Stimulated activated CD4-positive, alpha-beta T cell treated with anti-CD3 and anti-CD28 coated beads, Interleukin-4, amount 100 ng/mL, for 1 hour (primary cell): Measurements from ENCODE around the gene BHLHA15.

Source experiments
- DNase-seq: peaks from one replicate; pipeline ENCODE4 v3.0.0-alpha.2; 2020

BHLHA15 gene

GRCh38 chr7:98189559-98189958 is 21.7 kb upstream of the BHLHA15 start:
- no peak for DNase-seq

DNA sequence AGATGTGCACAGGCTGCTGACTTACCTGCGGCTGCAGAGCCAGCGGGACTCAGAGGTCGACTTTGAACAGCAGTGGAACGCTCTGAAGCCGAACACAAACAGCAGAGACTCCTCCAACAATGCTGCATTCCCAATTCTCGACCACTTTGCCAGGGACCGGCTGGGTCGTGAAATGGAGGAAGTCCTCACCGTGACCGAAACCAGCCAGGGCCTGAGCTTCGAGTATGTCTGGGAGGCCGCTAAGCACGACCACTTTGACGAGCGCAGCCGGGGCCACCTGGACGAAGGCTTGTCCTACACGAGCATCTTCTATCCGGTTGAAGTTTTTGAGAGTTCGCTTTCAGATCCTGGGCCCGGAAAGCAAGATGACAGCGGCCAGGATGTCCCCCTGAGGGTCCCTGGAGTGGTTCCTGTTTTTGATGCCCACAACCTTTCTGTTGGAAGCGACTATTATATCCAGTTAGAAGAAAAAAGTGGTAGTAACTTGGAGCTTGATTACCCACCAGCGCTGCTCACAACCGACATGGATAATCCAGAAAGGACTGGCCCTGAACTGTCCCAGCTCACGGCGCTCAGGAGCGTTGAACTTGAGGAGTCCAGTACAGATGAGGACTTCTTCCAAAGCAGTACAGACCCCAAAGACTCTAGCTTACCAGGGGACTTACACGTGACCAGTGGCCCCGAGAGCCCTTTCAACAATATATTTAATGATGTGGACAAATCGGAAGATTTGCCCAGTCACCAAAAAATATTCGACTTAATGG is 19.4 kb upstream of the BHLHA15 start:
- DNase-seq = no peak

GRCh38 chr7:98192781-98193457 is 18.3 kb upstream of the BHLHA15 start:
- no peak for DNase-seq

- no peak for DNase-seq
Measured at GRCh38 chr7:98193474-98194180, 17.6 kb upstream of the BHLHA15 start.

DNA sequence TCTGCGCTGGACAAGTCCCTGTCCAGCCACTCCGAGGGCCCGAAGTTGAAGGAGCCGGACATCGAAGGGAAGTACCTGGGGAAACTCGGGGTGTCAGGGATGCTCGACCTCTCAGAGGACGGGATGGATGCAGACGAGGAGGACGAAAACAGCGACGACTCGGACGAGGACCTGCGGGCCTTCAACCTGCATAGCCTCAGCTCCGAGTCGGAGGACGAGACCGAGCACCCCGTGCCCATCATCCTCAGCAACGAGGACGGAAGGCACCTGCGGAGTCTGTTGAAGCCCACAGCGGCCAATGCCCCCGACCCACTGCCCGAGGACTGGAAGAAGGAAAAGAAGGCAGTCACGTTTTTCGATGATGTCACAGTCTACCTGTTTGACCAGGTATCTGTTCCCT is 17.1 kb upstream of the BHLHA15 start:
- no peak for DNase-seq

- DNase-seq = no peak
Measured at GRCh38 chr7:98194672-98195457, 16.4 kb upstream of the BHLHA15 start.

DNA sequence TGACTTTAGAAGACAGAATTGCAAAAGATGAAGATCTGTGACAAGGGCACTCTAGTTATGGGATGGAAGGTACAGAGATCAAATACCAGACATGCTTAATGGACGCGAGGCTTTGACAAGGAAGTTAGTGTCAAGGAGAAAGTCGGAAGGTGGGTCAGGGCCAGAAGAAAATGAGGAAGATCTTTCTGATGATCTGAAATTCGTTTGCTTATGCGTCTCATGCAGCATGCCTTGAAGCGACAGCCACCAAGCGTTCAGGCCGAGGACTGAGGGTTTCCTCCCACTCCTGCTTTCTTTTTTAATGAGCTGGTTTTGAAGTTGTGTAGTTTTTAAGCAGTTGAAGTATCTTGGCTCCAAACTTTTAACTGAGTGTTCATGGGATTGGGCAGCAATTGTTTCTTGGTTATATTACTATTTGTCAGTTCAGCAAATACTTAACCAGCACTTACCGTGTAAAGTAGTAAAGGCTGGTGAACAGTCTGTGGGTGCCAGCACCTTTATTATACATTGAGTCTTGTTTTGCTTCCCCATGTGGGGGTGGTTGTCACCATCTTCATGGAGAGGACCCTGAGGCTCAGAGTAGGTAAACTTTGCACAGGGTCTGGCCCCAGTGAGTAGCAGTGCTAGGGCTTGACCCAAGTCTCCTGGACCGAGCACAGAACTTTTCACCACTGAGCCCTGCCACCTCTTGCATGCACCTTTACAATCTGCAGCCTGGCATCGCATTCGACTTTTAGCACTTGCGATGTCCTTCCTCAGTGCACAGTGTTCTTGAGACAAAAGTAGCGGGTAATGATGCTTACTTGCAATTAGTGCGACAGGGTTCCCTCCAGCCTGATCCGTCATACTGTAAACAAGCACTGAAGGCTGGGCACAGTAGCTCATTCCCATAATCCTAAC is 14.3 kb upstream of the BHLHA15 start:
- DNase-seq = no peak

- no peak for DNase-seq
Measured at GRCh38 chr7:98199131-98199530, 12.1 kb upstream of the BHLHA15 start.

DNA sequence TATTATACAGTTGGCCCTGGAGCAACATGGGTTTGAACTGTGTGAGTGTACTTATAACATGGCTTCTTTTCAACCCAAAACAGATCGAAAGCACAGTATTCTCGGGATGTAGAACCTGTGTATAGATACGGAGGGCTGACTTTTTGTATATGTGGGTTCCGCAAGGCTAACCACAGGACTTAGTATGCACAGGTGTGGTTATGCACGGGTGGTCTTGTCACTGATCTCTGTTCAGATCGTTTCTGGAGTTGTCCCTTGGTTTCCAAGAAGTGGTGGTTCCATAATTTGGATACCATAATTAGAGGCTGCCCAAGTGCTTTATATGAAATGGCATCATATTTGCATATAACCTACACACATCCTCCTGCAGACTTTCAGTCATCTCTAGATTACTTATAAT is 10.9 kb upstream of the BHLHA15 start:
- DNase-seq = no peak

- DNase-seq = peak; percentile 53
Measured at GRCh38 chr7:98202367-98203195, 8.7 kb upstream of the BHLHA15 start.

GRCh38 chr7:98203261-98203963 is 7.8 kb upstream of the BHLHA15 start:
- no peak for DNase-seq

- no peak for DNase-seq
Measured at GRCh38 chr7:98203964-98204605, 7.2 kb upstream of the BHLHA15 start.

- no peak for DNase-seq
Measured at GRCh38 chr7:98204670-98205069, 6.6 kb upstream of the BHLHA15 start.

DNA sequence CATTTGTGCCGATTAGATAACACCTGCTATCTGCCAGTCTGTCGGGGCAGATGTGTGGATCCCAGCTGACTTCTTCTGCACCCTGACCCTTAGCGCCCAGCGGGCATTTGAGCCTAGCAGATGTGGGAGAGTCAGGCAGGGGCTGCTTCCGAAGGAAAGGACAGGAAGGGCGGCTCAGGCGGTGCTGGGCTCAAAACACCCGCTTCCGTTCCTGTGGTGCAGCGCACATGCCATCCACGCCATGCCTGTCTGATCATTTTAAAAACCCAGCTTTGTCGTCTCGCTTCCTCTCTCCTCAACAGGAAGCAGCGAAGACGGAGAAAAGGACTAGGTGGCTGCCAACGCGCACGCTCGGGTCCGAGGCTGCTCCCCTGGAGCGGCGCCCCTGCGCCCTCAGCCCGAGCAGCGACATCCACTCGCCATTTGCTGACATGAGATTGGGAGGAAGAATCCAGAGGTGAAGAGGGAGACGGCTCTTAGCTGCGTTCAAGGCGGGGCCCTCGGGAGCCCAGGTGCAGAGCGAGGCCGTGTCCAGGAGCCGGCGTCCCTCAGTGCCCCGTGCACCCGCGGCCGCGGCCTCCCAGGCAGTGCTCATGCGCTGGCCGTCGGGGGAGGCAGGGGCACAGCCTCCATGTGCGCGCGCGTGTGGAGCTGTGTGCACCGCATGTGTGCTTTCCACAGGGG is 5.9 kb upstream of the BHLHA15 start:
- no peak for DNase-seq

- DNase-seq = no peak
Measured at GRCh38 chr7:98206451-98207330, 4.5 kb upstream of the BHLHA15 start.

- no peak for DNase-seq
Measured at GRCh38 chr7:98209166-98209920, 1.9 kb upstream of the BHLHA15 start.

DNA sequence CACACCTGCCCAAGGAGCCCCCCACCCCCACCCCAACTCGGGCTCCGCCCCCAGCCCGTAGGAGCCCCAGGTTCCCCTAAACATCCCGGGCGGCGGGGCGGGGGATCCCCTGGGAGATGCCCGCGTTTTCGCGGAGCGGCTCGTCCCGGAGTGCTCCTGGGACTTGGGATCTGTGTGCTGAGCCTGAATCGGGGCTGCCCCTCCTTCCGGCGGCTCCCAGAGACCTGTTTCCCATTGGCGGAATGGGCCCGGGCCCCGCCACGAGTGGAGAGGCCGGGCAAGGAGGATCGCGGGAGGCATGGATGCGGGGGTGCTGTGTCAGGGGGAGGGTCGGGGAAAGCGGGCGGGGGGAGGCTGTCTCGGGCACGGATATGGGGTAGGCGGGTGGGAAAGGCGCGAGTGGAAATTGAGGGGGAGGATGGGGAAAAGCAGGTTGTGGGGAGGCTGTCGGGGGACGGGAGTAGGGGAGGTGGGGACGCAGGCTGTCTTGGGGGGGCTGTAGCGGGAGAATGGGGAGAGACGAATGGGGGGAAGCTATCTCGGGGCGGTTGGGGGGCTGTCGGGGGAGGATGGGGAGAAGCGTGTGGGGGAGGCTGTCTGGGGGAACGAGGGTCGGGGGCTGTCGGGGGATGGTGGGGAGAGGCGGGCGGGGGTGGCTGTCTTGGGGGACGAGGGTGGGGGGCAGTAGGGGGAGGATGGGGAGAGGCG is 572 bp upstream of the BHLHA15 start:
- no peak for DNase-seq
